H7 (cell line): ENCODE results near the gene CYB5A. TPM values are rescaled to one million over a fixed set of nuclear protein-coding genes. Genes with fewer than 3 reads are reported as not detected.

Experiments used
- DNase-seq: peaks from one replicate; pipeline ENCODE4 v3.0.0; 2012
- H3K27me3 ChIP-seq: 2 replicates; pipeline ENCODE4 v1.6.0; 2011; ENCODE audit warnings: mild to moderate bottlenecking, low read length; ENCODE audit not compliant: control insufficient read depth, insufficient read depth
- H3K36me3 ChIP-seq: replicated peaks from 2 replicates; pipeline ENCODE4 v1.5.1; 2011; ENCODE audit warnings: low read length; ENCODE audit not compliant: control insufficient read depth, insufficient read depth
- H3K4me3 ChIP-seq: 2 replicates; pipeline ENCODE4 v1.5.1; 2011; ENCODE audit warnings: low read depth, mild to moderate bottlenecking, control low read depth, low read length, moderate library complexity; ENCODE audit not compliant: insufficient read depth
- total RNA-seq: library from RNA; depleted of rRNA; stranded (reverse); fragments of >200 nt; shearing (Covaris generic); gene quantifications from 2 replicates; pipeline ENCODE4 v1.2.3, GENCODE V29; 2014

The CYB5A gene
- total RNA-seq, 1 experiment from 2014 or later: 130 TPM

GRCh38 chr18:74275736-74276135, 16.0 kb downstream of the CYB5A start:
- no peak for DNase-seq
- Histone ChIP-seq H3K4me3 (no peak overlapping the region), H3K36me3 (no peaks in the 10 kb centered on the region; the same call in 1 of the 2 replicates), H3K27me3 (no peaks in the 10 kb centered on the region)

DNA sequence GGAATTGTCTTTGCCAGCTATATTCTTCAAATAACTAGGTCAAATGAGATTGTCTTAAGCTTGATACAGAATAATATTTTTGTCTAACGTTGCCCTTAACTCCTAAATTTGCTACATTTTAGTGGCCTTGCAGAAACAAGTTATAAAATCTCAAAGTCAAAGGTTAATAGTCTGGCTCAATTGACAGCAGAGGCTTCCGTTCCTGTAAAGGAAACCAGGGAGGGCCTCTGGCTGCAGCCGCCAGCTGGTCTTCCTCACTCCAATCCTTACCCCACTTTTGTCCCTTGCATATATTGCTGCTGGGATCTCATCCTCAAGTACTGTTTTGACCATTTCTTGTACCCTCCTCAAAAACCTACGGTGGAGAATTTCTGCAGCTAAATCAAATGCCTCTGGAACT, 17.1 kb downstream of the CYB5A start:
- Histone ChIP-seq H3K27me3 (no peaks in the 10 kb centered on the region), H3K4me3 (no peak overlapping the region), H3K36me3 (no peaks in the 10 kb centered on the region; the same call in 1 of the 2 replicates)
- no peak for DNase-seq

DNA sequence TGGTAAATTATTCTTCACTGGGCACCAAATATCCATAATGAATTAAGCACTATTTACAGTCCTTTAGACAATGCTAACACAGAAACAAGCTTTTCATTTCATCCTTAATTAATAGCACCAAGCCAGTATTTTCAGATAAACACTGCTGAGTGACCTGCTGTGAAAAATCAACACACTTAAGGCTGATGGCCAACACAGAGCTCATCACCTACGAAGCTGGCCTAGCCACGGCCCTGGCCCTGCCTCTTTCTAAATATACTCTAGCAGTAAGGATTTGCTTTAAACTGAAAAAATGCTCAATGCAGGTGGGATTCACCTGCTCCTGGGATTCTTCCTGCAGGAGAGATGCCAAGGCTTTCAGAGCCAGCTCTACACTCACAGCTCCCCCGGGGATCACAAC, 18.4 kb downstream of the CYB5A start:
- Histone ChIP-seq H3K4me3 (no peak overlapping the region), H3K27me3 (no peaks in the 10 kb centered on the region), H3K36me3 (no peaks in the 10 kb centered on the region; the same call in 1 of the 2 replicates)
- no peak for DNase-seq

- H3K4me3 ChIP-seq: no peak overlapping the region
- H3K27me3 ChIP-seq: no peaks in the 10 kb centered on the region
- no peak for DNase-seq
- no peaks in the 10 kb centered on the region for H3K36me3 ChIP-seq
These were observed 20.1 kb downstream of the CYB5A start for GRCh38 chr18:74271635-74272034.

- DNase-seq: no peak
- Histone ChIP-seq H3K36me3 (no peaks in the 10 kb centered on the region), H3K27me3 (no peaks in the 10 kb centered on the region), H3K4me3 (no peak overlapping the region)
These were observed 22.7 kb downstream of the CYB5A start for GRCh38 chr18:74268933-74269620.

DNA sequence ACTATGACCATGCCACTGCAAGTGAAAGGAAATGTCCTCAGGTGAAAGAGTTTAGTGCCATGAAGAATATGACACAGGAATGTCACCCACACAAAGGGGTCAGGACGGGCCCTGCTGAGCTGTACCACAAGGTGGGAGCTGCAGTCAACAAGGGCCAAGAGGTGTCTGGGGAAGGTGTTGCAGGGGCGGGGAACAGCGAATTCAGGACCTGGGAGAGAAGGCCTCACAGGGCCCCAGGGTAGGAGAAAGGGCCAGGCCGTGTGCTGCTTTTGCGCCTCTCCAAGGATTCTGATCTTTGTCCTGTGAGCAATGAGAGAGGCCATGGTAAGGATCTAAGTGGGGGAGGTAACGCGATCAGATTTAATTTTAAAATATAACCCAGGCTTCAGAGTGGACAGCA, 23.6 kb downstream of the CYB5A start:
- H3K4me3 ChIP-seq: no peak overlapping the region
- no peaks in the 10 kb centered on the region for H3K27me3 ChIP-seq
- no peaks in the 10 kb centered on the region; the same call in 1 of the 2 replicates for H3K36me3 ChIP-seq
- no peak for DNase-seq

DNA sequence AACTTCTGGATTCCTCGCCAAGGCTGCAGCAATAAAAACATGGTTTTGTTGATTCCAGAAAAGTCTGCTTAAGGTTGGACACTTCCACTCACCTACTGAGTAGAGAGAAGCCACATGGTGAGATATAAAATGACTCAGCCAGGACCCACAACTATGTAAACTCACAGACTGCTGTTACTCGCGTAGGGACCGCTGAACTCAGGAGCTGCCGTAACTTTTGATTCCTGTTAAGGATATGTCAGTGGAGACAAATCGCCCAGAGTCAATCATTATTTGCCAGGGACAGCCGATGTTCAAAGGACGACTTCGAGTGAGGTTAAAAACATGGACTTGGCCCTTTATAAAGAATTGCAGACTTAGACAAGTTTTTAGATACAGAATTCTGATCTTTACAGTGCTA, 25.6 kb downstream of the CYB5A start:
- Histone ChIP-seq H3K27me3 (no peaks in the 10 kb centered on the region), H3K36me3 (peaks cover 3% of the 10 kb centered on the region), H3K4me3 (no peak overlapping the region)
- no peak for DNase-seq

- no peaks in the 10 kb centered on the region for H3K27me3 ChIP-seq
- H3K36me3 ChIP-seq: peaks cover 3% of the 10 kb centered on the region
- no peak for DNase-seq
- H3K4me3 ChIP-seq: no peak overlapping the region
These were observed 26.1 kb downstream of the CYB5A start for GRCh38 chr18:74265546-74266098.

DNA sequence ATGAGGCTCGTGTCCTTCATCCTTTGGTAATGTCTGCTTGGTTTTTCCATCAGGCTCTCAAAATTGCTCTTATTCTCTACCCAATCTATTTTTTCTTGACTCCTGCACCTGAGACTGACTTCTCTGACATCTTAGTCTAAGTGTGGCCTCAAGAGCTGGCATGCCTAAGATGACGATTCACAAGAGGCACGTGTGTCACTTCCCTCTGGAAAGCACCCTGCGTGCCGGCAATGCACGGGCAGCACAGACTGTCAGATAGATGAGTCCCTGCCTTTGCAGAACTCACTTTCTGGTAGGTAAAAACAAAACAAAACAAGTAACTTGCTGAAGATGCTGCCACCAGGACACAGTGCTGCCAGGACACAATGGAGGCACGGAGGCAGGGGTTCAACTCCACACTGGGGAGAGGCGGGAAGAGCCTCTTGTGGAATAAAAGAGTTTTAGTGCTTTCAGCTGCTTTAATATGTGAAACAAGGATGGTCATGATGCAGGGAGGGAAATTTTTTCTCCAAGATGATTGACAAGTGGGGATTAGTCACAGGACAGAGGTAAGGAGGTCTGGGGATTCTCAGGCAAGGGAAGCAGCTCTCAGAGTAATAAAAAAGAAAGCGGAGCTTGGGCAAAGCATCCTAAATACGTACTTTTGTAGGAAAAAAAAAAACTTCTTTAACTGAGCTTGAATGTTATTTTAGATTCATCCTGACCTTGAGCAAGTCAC, 27.3 kb downstream of the CYB5A start:
- Histone ChIP-seq H3K27me3 (no peaks in the 10 kb centered on the region), H3K36me3 (peaks cover 3% of the 10 kb centered on the region), H3K4me3 (no peak overlapping the region)
- no peak for DNase-seq

DNA sequence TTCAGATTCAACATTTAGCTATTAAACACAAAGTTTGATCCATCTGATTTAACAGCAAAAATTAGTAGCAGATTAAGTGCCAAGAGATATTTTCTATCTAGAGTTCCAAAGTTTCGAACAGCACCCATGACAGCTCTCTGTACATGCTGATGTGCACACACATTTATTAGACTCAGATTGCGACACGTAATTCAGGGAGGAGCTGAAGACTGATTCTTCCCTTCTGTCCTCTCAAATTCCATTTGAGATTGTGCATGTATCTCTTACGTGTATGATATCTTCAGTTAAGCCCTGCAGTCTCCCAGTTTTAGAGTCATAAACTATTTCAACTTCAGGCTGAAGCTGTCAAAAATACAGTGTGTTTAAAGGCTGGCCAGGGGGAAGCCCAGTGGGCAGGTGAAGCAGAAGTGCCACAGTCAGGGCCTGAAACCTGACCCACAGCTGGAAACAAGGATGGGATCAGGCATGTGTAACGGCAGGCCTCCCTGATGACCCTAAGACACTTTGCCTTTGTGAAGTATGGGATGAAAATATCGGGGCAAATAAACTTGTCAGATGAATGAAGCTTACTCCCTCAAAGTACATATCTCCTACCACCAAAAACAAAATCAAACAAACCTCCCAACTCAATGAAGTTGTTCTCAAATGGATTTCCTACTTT, 30.6 kb downstream of the CYB5A start:
- H3K27me3 ChIP-seq: no peaks in the 10 kb centered on the region
- H3K36me3 ChIP-seq: peaks cover 3% of the 10 kb centered on the region
- no peak for DNase-seq
- H3K4me3 ChIP-seq: no peak overlapping the region

- DNase-seq: no peak
- peaks cover 3% of the 10 kb centered on the region for H3K36me3 ChIP-seq
- no peaks in the 10 kb centered on the region for H3K27me3 ChIP-seq
- H3K4me3 ChIP-seq: no peak overlapping the region
These were observed 32.4 kb downstream of the CYB5A start for GRCh38 chr18:74259347-74259746.

DNA sequence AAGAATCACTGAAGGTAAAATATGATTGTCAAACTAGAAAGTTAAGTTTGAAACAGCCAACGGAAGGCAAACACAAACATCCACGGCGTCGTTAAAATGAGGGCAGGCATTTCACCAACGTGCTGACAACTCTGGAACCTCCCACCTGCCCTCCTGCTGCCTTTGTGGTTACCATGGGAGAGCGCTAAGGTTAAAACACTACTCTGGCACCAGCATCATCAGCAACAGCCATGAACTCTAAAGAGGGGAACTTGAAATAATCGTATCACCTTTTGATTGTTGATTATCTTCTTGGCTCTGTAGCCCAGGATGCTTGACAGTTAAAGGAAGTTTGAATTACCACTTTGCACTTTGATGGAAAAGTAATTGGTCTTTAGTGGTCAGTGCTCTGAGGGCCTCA, 34.7 kb downstream of the CYB5A start:
- Histone ChIP-seq H3K27me3 (no peaks in the 10 kb centered on the region), H3K36me3 (peaks cover 2% of the 10 kb centered on the region), H3K4me3 (no peak overlapping the region)
- DNase-seq: no peak

- no peak for DNase-seq
- Histone ChIP-seq H3K27me3 (no peaks in the 10 kb centered on the region), H3K4me3 (no peak overlapping the region), H3K36me3 (no peaks in the 10 kb centered on the region)
These were observed 35.6 kb downstream of the CYB5A start for GRCh38 chr18:74256190-74256589.

DNA sequence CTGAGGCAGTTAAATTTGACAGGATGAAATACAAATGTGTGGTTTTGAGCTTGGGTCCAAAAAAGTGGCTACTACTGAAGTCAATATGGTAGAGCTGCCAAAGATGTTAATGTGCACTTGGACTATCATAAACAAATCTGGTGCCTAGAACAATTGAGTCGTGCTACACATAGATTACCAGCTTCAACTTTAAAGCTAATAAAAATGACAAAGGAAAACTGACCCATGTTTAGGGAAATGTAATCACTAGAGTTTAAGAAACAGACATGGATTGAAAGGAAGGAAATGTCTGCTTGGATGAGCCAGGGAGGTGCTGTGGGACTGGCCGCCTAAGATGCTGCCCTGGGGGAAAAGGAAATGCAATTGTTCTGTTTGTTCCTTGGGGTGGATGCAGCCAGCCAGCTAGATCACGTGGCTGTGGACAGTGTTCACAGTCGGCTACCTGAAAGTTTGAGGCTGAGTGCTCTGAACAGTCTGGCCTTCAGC, 36.6 kb downstream of the CYB5A start:
- peaks cover 2% of the 10 kb centered on the region for H3K36me3 ChIP-seq
- no peak for DNase-seq
- no peaks in the 10 kb centered on the region for H3K27me3 ChIP-seq
- H3K4me3 ChIP-seq: no peak overlapping the region

DNA sequence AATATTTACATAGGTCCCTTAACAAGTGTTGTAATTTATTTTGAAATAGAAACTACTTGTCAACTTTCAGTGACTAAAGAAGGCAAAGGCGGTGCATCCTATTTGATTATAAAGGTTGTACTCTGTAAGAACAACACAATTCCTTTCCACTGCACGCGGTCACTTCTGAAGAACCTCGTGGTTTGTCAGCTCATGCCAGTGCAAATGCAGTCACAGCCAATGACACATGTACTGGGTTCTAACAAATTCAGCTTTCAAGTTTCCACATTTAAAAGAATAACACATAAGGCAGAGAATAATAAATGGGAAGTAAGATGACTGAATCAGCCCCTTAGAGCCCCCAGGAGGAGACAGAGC, 39.7 kb downstream of the CYB5A start:
- H3K27me3 ChIP-seq: no peaks in the 10 kb centered on the region
- no peak for DNase-seq
- peaks cover 2% of the 10 kb centered on the region for H3K36me3 ChIP-seq
- no peak overlapping the region for H3K4me3 ChIP-seq
